GM20000 (cell line): ENCODE measurements around the gene ST6GALNAC6.

Source experiments
- DNase-seq: peaks from one replicate; pipeline ENCODE4 v3.0.0; 2012; ENCODE audit warnings: low spot score
- CTCF ChIP-seq: IDR thresholded peaks from 2 replicates; pipeline ENCODE4 v1.5.1; 2012; ENCODE audit warnings: mild to moderate bottlenecking, control low read depth; ENCODE audit errors: extremely low read depth, missing control alignments

The ST6GALNAC6 gene

GRCh38 chr9:127897193-127897692 is 2.2 kb downstream of the ST6GALNAC6 start:
- peak; percentile 80 for DNase-seq
- TF ChIP-seq CTCF, result no peak

- DNase-seq, result no peak
- TF ChIP-seq CTCF, result no peak
These were observed 2.8 kb downstream of the ST6GALNAC6 start for GRCh38 chr9:127896395-127897192.

GRCh38 chr9:127895811-127896210 is 3.6 kb downstream of the ST6GALNAC6 start:
- TF ChIP-seq CTCF, result no peak
- no peak for DNase-seq

GRCh38 chr9:127893392-127893791 is 6.0 kb downstream of the ST6GALNAC6 start:
- DNase-seq, result no peak
- no peak for TF ChIP-seq CTCF

- no peak for DNase-seq
- TF ChIP-seq CTCF, result no peak
These were observed 6.6 kb downstream of the ST6GALNAC6 start for GRCh38 chr9:127892831-127893230.

- no peak for DNase-seq
- TF ChIP-seq CTCF, result no peak
These were observed 9.3 kb downstream of the ST6GALNAC6 start for GRCh38 chr9:127890053-127890452.

GRCh38 chr9:127887792-127888191 is 11.6 kb downstream of the ST6GALNAC6 start:
- TF ChIP-seq CTCF, result no peak
- DNase-seq, result no peak
